Stimulated activated CD8-positive, alpha-beta memory T cell treated with anti-CD3 and anti-CD28 coated beads, Interleukin-12 subunit alpha, Interleukin-12 subunit beta, amount 100 ng/mL, for 4 hours (primary cell): Measurements from ENCODE around the gene TIMD4.

Source experiments
- DNase-seq: peaks from one replicate; pipeline ENCODE4 v3.0.0-alpha.2; 2020; ENCODE audit warnings: low read depth

Gene TIMD4

DNA sequence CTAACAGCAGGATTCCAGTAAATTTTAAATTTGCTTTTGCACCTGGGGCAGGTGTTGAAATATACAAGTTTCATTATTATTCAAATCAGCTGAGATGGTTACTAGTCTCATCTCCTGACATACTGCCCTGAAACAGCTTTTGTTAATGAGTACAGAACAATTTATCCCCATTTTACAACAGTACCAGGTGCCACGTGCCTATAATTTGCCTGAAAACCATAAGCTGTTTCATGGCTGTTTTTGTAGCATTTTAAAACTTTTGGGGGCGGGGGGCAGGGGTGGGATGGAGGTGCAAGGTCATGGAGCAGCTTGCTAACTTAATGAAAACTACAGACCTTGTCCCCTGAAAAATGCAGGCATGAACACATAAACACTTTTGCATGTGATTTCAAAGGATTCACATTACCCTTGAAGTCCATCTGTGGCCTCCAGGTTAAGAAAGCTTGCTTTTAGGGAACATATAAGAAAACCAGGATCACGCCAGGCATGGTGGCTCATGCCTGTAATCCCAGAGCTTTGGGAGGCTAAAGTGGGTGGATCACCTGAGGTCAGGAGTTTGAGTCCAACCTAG, 42.1 kb downstream of the TIMD4 start:
- DNase-seq, result no peak

DNA sequence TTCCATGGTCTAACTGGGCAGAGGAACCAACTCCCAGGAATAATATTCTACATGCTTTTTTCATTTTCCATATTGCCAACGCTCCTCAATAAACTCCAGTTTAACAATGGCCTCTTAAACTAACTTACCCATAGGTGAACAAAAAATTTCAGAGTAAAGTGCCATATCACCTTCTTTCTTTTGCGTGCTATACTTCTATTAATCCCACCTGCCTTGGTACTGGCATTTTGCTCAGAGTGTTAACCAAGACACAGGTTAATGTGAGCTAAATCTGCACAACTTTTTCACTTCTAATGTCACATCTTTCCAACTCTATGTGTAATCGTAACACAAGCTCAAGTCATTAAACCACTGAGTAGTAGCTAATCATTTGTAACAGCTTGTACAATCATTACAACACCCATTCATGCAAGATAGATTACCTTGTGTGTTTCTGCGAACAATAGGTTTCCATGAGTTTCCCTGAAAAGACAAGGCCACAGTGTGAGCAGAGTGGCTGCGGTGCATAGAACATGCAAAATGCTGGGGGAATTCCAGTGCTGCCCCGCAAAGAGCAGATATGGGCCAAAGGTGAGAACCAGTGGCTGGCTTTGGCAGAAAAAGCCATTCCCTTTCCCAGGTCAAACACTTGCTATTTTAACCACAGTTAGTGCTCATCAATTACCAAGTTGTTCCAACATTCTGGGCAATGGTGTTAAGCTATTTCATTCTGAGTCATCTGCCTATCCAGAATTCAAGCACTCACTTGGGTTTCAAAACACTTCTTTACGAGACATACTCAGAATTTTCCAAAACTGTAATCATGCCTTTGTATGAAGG, 42.8 kb downstream of the TIMD4 start:
- DNase-seq, result peak; percentile 18

DNA sequence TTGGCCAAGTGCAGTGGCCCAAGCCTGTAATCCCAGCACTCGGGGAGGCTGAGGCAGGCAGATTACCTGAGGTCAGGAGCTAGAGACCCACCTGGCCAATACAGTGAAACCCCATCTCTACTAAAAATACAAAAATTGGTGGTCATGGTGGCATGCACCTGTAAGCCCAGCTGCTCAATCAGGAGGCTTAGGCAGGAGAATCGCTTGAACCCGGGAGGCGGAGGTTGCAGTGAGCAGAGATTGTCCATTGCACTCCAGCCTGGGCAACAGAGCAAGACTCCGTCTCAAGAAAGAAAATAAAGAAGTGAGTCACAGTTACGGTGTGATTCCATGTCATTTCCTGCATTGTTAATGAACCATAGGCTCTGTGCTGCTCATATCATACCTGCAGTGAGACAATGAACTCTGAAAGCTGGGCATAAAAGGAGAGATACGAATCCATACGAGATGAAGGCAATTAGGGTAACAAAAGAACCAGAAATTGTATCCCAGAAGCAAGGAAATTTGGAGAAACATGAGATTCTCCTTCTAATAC, 44.6 kb downstream of the TIMD4 start:
- DNase-seq, result no peak

DNA sequence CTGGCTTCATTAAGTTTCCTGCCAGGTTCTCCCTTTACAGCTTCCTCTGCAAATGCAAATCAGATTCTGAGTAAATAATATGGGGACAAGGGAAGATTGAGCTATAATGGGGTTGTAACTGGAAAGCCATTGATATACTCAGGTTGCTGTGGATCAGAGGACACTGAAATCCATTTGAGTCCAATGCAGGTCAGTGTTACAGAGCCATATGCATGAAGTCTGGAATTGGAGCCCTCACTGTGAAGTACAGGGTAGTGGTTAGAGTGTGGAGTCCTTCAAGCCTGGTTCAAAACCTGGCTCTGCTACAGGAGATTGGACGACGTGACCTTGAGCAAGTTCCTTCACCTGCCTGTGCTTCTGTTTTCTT, 48.7 kb downstream of the TIMD4 start:
- no peak for DNase-seq

DNA sequence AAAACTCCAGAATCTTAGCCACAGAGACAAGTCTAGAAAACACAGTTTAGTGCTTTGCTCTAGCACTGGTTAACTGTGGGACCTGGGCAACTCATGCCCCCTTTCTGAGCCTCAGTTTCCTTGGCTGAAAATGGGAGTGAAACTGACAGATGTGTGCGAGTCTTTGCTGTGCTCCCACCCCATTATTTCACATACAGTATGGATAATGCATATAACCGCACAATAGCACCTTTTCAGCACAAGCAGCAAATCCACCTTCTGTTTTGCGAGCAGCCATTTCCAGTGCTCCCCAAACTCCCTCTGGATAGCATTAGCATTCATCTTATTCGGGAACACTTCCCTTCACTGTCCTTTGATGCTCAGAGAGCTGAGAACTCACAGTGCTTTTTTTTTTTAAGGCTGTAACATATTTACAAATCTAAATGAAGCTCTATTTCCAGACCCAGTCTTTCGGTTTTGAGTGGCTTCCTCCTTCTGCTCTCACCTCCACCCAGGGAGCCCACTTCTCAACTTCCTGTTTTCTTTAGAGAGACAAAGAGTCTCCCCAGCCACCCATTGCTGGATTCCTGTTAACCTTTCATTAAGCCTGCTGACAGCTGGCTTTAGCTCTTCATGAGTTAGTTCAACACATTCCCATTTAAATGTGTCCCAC, 49.2 kb downstream of the TIMD4 start:
- DNase-seq, result no peak

DNA sequence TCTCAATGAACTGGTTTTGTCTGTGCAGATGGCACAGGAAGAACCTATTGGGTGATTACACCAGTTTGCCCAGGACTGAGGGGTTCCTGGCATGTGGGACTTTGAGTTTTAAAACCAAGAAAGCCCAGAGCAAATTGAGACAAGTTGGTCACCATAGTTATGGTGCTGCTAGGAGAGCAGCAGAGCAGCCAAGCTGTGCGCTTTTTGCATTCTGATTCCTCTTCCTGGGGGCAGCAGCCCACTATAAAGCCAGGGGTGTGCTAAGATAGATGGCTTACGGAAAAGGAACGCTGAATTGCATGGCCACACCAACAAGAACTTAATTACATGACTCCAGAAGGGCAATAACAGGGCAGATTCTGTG, 49.7 kb downstream of the TIMD4 start:
- DNase-seq, result no peak

DNA sequence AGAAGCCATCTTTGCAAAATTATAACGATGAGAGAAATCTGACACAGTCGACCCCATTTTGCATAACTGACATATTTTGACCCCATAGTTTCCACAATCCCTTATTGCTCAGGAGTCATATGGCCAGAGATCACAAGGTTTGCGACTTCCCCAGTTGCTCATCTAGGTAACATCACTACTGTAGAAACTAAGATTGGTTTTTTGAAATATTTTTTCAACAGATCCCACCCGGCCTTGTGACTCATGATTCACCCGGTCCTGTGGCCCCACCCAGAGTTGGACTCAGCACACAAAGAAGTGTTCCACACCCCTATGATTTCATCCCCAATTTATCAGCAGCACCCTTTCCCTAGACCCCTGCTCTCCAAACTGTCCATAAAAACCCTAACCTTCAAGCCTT, 50.2 kb downstream of the TIMD4 start:
- DNase-seq, result no peak

DNA sequence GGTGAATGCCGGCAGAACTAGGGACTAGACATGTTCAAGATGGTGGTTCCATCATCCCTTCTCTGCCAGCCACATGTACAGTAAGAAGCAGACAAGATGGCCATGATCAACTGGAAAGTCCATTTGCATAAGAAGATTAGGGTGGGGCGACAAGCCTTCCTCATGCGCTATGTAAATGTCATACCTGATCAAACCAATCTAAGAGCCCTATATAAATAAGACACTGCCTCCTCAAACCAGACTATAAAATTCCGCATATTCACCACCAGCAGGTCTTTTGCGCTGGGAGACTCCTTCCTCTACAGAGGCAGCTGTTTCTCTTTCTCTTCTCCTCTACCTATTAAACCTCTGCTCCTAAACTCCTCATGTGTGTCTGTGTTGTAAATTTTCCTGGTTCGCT, 53.8 kb downstream of the TIMD4 start:
- no peak for DNase-seq

DNA sequence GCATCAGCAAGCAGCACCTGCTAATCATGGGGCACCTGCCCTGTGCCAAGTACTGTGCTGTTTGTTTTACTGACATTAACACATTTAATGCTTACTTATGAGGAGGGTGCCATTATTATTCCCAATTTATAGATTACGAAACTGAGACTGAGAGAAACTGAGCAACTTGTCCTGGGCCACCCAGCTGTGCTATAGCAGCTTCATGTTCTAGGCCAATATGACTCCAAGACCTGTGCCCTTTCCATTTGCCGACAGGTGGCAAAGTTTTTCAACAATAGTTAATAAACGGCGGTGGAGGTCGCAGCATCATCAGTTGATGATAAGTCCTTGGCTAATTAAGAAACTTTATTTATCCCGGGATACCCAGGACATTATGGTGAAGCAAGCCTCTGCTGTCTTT, 55.4 kb downstream of the TIMD4 start:
- no peak for DNase-seq

DNA sequence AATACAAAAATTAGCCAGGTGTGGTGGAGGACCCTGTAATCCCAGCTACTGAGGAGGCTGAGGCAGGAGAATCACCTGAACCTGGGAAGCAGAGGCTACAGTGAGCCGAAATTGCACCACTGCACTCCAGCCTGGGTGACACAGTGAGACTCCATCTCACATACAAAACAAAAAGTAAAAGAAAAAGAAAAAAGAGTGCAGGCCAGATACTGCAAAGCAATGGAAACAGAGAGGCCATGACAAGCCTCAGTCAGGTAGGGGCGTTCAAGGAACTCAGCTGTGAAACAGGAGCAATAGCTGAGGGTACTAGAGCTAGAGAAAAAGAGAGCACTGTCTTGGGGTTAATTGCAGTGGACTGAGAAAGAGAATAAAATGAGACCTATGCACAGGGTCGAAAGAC, 56.2 kb downstream of the TIMD4 start:
- no peak for DNase-seq

DNA sequence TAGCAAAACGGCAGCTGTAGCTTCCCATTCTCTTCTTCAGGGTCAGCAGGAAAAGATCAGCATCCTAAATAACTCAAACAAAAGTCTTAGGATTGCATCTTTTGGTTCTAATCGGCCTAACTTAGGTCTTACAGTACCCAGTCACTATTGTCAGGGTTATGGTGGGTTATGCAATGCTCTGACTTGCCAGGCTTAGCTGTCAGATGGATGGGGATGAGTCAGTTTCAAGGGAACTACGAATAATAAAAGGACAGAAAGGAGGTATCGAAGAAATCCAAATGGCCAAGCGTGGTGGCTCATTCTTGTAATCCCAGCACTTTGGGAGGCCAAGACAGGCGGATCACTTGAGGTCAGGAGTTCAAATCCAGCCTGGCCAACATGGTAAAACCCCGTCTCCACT, 66.5 kb downstream of the TIMD4 start:
- DNase-seq, result no peak

DNA sequence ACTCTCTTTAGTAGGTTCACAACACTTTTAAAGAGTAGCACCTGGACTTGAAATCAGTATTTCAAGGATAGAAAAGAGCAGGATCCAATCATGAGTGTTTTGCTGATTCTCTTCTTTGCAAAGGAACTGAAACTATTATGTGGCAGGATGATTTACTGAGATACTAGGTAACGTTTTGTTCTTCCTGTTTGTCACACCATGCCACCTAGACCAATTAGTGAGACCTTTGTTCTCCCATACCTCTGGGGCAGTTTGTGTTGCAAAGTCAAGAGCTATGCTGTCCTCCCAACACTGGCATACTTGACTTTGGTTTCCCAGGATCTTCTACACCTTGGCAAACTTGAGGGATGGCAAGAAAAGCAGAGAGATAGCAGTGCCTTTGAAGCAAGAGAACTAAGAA, 69.5 kb downstream of the TIMD4 start:
- DNase-seq, result no peak

DNA sequence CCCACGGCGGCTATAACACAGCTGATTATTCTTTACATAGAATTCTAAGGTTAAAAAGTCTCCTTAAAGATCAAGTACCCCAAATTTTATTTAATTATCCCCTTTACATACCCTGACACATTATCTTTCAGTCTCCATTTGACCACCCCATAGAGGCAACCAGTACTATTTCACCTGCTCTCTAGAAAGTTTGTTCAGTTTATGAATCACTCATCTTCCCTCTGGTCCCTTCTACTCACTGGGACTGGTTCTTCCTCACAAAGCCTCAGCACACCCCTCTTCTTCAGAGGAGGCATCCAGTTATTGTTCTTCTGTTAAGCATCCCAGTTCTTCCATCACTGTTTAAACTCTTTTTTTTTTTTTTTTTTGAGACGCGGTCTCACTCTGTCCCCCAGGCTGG, 70.2 kb downstream of the TIMD4 start:
- DNase-seq, result no peak

DNA sequence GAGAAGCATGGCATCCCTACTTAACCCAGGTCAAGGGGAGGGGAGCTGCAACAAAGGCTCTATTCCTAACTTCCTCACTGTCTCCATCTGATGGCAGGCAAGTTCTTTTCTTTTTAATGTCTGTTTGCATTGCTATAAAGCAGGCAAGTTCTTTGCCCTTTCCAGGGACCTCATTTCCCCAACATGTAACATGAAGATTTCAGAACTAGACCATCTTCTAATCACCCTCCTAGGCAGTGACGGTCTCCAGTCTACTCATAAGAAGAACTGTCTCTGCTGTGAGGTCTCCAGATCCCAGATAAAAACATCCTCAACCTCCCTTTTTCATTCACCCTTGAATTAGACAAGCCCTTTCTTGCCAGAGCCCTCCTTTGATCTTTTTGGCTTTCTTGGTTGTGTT, 70.8 kb downstream of the TIMD4 start:
- no peak for DNase-seq

DNA sequence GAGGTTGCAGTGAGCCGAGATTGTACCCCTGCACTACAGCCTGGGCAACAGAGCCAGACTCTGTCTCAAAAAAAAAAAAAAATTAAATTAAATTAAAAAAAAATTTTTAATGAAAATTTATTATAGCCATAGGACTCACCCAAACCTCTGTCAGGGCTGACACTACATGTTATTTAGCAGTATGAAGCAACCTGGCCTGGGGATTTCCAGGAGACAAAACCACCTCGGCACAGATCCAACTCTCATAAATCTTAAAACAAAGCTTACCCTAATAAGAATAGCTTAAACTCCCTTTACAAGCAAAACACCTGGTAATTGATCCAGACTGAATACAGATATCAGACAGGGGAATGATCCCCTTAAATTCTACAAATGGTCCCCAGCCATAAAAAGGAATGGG, 74.5 kb downstream of the TIMD4 start:
- DNase-seq, result no peak

DNA sequence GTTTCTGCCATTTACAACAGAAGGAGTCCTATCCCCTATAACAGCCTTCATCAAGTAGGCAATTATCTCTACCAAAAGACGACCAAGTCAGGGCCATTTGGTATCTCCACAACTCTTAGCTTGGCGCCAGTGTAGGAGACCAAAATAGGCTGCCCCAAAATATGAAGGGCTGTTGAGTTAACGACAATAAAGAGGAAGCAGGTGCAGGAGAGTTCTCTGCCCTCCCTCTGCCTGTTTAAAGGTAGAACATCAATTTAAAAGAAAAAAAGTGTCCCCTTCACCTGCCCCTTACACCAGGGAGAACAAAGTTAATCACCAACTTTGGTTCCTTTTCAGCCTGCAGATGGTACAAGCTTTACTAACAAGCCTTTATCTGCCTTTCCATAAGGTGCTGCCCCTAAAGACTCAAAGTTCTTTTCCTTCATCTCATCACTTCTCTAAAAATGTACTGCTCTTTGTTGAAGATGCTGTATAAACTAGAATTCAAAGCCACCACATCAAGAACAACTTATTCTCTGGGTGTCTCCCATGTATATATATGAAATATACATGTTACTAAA, 79.6 kb downstream of the TIMD4 start:
- no peak for DNase-seq

DNA sequence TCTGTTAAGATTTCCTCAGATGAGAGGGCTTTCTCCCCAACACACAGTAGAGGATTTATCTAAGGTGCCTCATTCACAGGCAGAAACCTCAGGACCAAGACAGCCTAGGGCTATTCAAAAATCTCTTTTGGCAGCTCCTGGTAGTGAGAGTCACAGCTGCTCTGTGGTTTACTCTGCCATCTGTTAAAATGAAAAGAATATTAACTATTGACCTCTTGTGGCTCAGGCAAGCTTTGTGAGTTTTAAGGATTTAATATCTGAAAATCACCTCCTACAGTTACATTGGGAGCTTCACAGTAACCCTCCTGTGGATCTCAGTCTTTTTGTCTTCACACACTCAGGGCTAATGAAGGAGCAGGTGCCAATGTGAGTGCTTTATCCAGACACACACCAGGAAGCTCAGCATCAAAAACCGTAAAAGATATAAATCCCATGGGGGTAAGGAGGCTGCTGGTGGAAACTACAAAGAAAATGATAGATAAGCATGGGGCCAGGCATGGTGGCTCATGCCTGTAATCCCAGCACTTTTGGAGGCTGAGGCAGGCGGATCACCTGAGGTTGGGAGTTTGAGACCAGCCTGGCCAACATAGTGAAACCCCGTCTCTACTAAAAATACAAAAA, 83.3 kb downstream of the TIMD4 start:
- DNase-seq, result no peak

DNA sequence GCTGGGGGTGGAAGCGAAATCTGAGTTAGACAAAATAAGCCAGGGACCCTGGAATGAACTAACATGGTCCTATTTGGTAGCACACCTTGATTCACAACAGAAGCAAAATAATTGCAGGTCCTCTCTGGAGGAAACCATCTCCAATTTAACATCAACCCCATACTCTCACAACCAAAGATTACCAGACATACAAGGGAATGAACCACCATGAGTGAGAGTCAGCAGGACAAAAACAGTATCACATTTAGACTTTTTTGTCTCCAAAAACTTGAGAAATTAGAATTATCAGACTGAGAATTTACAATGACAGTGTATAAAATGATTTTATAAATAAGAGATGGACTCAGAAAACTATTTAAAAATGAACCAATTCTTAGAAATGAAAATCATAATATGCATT, 91.8 kb downstream of the TIMD4 start:
- no peak for DNase-seq

DNA sequence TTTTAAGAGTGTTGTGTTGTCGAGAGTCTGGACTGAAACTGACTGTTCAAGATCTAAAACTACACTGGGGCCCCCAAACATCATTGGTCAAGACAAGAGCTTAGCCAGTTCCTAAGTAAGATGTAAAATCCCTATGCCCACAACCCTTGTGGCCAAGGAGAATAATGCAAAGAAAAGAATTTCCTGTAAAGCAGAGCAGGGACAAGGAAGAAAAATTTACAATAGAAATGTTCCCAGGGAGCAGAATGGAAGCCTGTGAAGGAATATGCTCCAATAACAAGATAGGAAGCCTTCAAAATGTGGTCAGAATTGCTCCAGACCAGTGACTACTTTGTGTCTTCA, 92.6 kb downstream of the TIMD4 start:
- no peak for DNase-seq
